H9 (cell line): Measurements from ENCODE around the gene NRXN3. TPM values are rescaled to one million over a fixed set of nuclear protein-coding genes. Genes with fewer than 3 reads are reported as not detected.

ENCODE experiments used
- DNase-seq: peaks from one replicate; pipeline ENCODE4 v3.0.0-alpha.2; 2017
- H2AFZ ChIP-seq: one replicate; pipeline ENCODE4 v1.6.1; 2013; ENCODE audit warnings: mild to moderate bottlenecking, low read length, control low read depth, moderate library complexity
- H2AK5ac ChIP-seq: 2 replicates; pipeline ENCODE4 v1.6.1; 2013; ENCODE audit warnings: low read length, control low read depth, mixed read lengths; ENCODE audit not compliant: insufficient read length
- H2BK120ac ChIP-seq: one replicate; pipeline ENCODE4 v1.6.1; 2013; ENCODE audit warnings: low read depth, mild to moderate bottlenecking, low read length, control low read depth, inconsistent platforms; ENCODE audit not compliant: poor library complexity, severe bottlenecking
- H2BK12ac ChIP-seq: 2 replicates; pipeline ENCODE4 v1.6.1; 2013; ENCODE audit warnings: low read length, control low read depth, mixed read lengths, low read depth; ENCODE audit not compliant: insufficient read length
- H2BK15ac ChIP-seq: 2 replicates; pipeline ENCODE4 v1.6.1; 2013; ENCODE audit warnings: low read depth, low read length, control low read depth
- H2BK20ac ChIP-seq: one replicate; pipeline ENCODE4 v1.6.1; 2013; ENCODE audit warnings: low read depth, mild to moderate bottlenecking, low read length, control low read depth, inconsistent platforms; ENCODE audit not compliant: poor library complexity, severe bottlenecking
- H2BK5ac ChIP-seq: 2 replicates; pipeline ENCODE4 v1.6.1; 2013; ENCODE audit warnings: low read length, control low read depth, mixed read lengths; ENCODE audit not compliant: insufficient read length
- H3K14ac ChIP-seq: 2 replicates; pipeline ENCODE4 v1.6.1; 2013; ENCODE audit warnings: low read length, control low read depth; ENCODE audit not compliant: insufficient read depth
- H3K18ac ChIP-seq: 2 replicates; pipeline ENCODE4 v1.6.1; 2013; ENCODE audit warnings: low read depth, mild to moderate bottlenecking, mixed read lengths, low read length, control low read depth; ENCODE audit not compliant: insufficient read length
- H3K23ac ChIP-seq: 2 replicates; pipeline ENCODE4 v1.6.1; 2013; ENCODE audit warnings: low read length, control low read depth, mixed read lengths, low read depth; ENCODE audit not compliant: insufficient read length
- H3K23me2 ChIP-seq: 2 replicates; pipeline ENCODE4 v1.6.1; 2013; ENCODE audit warnings: low read depth, mild to moderate bottlenecking, mixed read lengths, low read length, control low read depth; ENCODE audit not compliant: insufficient read length, poor library complexity, severe bottlenecking
- H3K27ac ChIP-seq: 2 replicates; pipeline ENCODE4 v1.5.1; 2013; ENCODE audit warnings: low read length, control low read depth, mixed read lengths, low read depth; ENCODE audit not compliant: insufficient read length
- H3K27me3 ChIP-seq: 2 replicates; pipeline ENCODE4 v1.6.1; 2013; ENCODE audit warnings: low read length, control low read depth, inconsistent platforms; ENCODE audit not compliant: insufficient read depth
- H3K4ac ChIP-seq: 2 replicates; pipeline ENCODE4 v1.6.1; 2013; ENCODE audit warnings: low read depth, mild to moderate bottlenecking, control low read depth, inconsistent platforms, low read length, moderate library complexity
- H3K4me1 ChIP-seq: 2 replicates; pipeline ENCODE4 v1.6.1; 2013; ENCODE audit warnings: low read length, control low read depth, inconsistent platforms; ENCODE audit not compliant: insufficient read depth
- H3K4me2 ChIP-seq: 2 replicates; pipeline ENCODE4 v1.6.1; 2013; ENCODE audit warnings: low read length, control low read depth, mixed read lengths; ENCODE audit not compliant: insufficient read length, insufficient read depth
- H3K56ac ChIP-seq: 2 replicates; pipeline ENCODE4 v1.6.1; 2013; ENCODE audit warnings: low read depth, mild to moderate bottlenecking, mixed read lengths, low read length, control low read depth; ENCODE audit not compliant: insufficient read length
- H3K79me1 ChIP-seq: 2 replicates; pipeline ENCODE4 v1.6.1; 2013; ENCODE audit warnings: low read depth, mild to moderate bottlenecking, moderate library complexity, low read length, control low read depth, inconsistent platforms; ENCODE audit not compliant: insufficient read depth, poor library complexity, severe bottlenecking
- H3K79me2 ChIP-seq: 2 replicates; pipeline ENCODE4 v1.6.1; 2013; ENCODE audit warnings: low read length, control low read depth, inconsistent platforms; ENCODE audit not compliant: insufficient read depth
- H3K9ac ChIP-seq: 2 replicates; pipeline ENCODE4 v1.6.1; 2013; ENCODE audit warnings: low read length, control low read depth, mixed read lengths; ENCODE audit not compliant: insufficient read length; ENCODE audit errors: extremely low read depth
- H3K9me3 ChIP-seq: one replicate; pipeline ENCODE4 v1.6.1; 2013; ENCODE audit warnings: low read depth, low read length, inconsistent platforms; ENCODE audit not compliant: control insufficient read depth
- H3T11ph ChIP-seq: one replicate; pipeline ENCODE4 v1.6.1; 2013; ENCODE audit warnings: mild to moderate bottlenecking, low read length, control low read depth, inconsistent platforms
- H4K20me1 ChIP-seq: one replicate; pipeline ENCODE4 v1.6.1; 2013; ENCODE audit not compliant: control insufficient read depth, insufficient read length, insufficient read depth
- H4K5ac ChIP-seq: 2 replicates; pipeline ENCODE4 v1.6.1; 2013; ENCODE audit warnings: low read depth, mild to moderate bottlenecking, mixed read lengths, low read length, control low read depth; ENCODE audit not compliant: insufficient read length
- H4K8ac ChIP-seq: replicated peaks from 2 replicates; pipeline ENCODE4 v1.6.1; 2013; ENCODE audit warnings: low read length, control low read depth, mixed read lengths, low read depth; ENCODE audit not compliant: insufficient read length
- H4K91ac ChIP-seq: 2 replicates; pipeline ENCODE4 v1.6.1; 2013; ENCODE audit warnings: low read depth, mild to moderate bottlenecking, moderate library complexity, mixed read lengths, low read length, control low read depth; ENCODE audit not compliant: insufficient read length
- H3K27ac Mint-ChIP-seq, 3 experiments: 2 replicates in 2 of 3; 3 replicates in 1 of 3; pipeline ENCODE4 v1.8.0; 2020 to 2021; ENCODE audit warnings: mixed read lengths in 3 of 3, mild to moderate bottlenecking in 1 of 3, moderate library complexity in 1 of 3
- H3K27me3 Mint-ChIP-seq: 2 replicates; pipeline ENCODE4 v1.8.0; 2021; ENCODE audit warnings: low read depth, mild to moderate bottlenecking, moderate library complexity, mixed read lengths
- H3K36me3 Mint-ChIP-seq, 3 experiments: 2 replicates in 2 of 3; 3 replicates in 1 of 3; pipeline ENCODE4 v1.8.0; 2020 to 2021; ENCODE audit warnings: low read depth in 3 of 3, mixed read lengths in 3 of 3; ENCODE audit not compliant: insufficient read depth in 1 of 3
- H3K4me1 Mint-ChIP-seq, 2 experiments: 2 replicates each; pipeline ENCODE4 v1.8.0; 2020; ENCODE audit warnings: mixed read lengths in 2 of 2
- H3K4me3 Mint-ChIP-seq, 2 experiments: 2 replicates in 1 of 2; 3 replicates in 1 of 2; pipeline ENCODE4 v1.8.0; 2020 to 2021; ENCODE audit warnings: mild to moderate bottlenecking in 2 of 2, mixed read lengths in 2 of 2, moderate library complexity in 1 of 2
- H3K9me3 Mint-ChIP-seq, 2 experiments: 2 replicates in 1 of 2; 3 replicates in 1 of 2; pipeline ENCODE4 v1.8.0; 2020; ENCODE audit warnings: mild to moderate bottlenecking in 2 of 2, mixed read lengths in 2 of 2, moderate library complexity in 1 of 2
- WGBS: extraction: QIAGEN DNeasy Blood & Tissue Kit; methylation state at CpG from one replicate; pipeline ENCODE4 v1.1.7; 2013; ENCODE audit warnings: missing lambda C conversion rate, low lambda C conversion rate, mixed read lengths; ENCODE audit not compliant: insufficient read length; ENCODE audit errors: extremely low coverage; 5-methylcytosine and 5-hydroxymethylcytosine counted together
- total RNA-seq: library from RNA; stranded (reverse); gene quantifications from 2 replicates; pipeline ENCODE4 v1.2.1, GENCODE V29; 2021
- TF ChIP-seq, protein P1 (sequence below): fragments of 200-600 bp; sonication (generic); conservative IDR thresholded peaks from 3 replicates; pipeline ENCODE4 v1.8.0; 2021; ENCODE audit warnings: antibody characterized with exemption, mild to moderate bottlenecking

Gene NRXN3
- total RNA-seq, 1 experiment from 2014 or later, result 1.8 TPM

DNA sequence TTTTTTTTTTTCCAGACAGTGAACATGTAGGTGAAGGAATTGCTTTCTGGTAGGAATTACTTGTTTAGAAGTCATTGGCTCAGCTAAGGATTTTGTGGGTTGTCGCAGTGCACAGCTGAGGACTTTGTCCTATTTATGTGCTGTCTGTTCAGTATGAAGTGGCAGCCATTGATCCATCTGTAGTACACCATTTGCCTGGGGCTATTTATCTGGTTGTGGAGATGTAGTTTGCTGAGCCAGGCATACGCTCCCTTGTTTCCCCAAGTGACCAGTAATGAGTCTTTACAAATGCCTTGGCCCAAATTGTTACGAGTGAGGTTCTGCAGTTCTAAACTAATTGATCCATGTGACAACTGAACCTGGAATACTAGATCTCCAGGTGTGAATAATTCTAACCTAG lies 140.1 kb downstream of the NRXN3 start:
- no peaks in the 10 kb centered on the region for H3K36me3 Mint-ChIP-seq

More for the DNA sequence above, 140.1 kb downstream of the NRXN3 start:
- no peak overlapping the region for H4K8ac ChIP-seq
- H3K79me1 ChIP-seq, result no peaks in the 10 kb centered on the region
- H3K56ac ChIP-seq, result no peak overlapping the region
- no peak overlapping the region for H2BK120ac ChIP-seq
- no peak overlapping the region for H2AFZ ChIP-seq
- Mint-ChIP-seq H3K9me3 (no peaks in the 10 kb centered on the region), H3K27me3 (no peaks in the 10 kb centered on the region), H3K27ac (peak overlapping the region in 1 of 3 experiments; percentile 55; a peak in 2 of 7 replicates), H3K4me1 (peaks cover 12 to 22% of the 10 kb centered on the region in 2 experiments), H3K4me3 (no peak overlapping the region)
- H3K14ac ChIP-seq, result no peak overlapping the region
- no peaks in the 10 kb centered on the region for H3K9me3 ChIP-seq
- H2BK12ac ChIP-seq, result no peak overlapping the region
- no peak overlapping the region for H2BK15ac ChIP-seq
- no peaks in the 10 kb centered on the region for H3K4me1 ChIP-seq
- no peak overlapping the region for H3K9ac ChIP-seq
- no peaks in the 10 kb centered on the region for H3K23me2 ChIP-seq
- H2AK5ac ChIP-seq, result no peak overlapping the region
- H3K23ac ChIP-seq, result no peak overlapping the region
- no CpG with 5 or more reads among the region's 3 CpGs for WGBS
- H2BK20ac ChIP-seq, result no peak overlapping the region
- DNase-seq, result no peak
- no peak overlapping the region for H3K27ac ChIP-seq
- no peak overlapping the region for H3K4ac ChIP-seq
- no peak overlapping the region for H3T11ph ChIP-seq
- no peak overlapping the region for H3K18ac ChIP-seq
- H3K27me3 ChIP-seq, result no peaks in the 10 kb centered on the region
- TF ChIP-seq, protein P1, sequence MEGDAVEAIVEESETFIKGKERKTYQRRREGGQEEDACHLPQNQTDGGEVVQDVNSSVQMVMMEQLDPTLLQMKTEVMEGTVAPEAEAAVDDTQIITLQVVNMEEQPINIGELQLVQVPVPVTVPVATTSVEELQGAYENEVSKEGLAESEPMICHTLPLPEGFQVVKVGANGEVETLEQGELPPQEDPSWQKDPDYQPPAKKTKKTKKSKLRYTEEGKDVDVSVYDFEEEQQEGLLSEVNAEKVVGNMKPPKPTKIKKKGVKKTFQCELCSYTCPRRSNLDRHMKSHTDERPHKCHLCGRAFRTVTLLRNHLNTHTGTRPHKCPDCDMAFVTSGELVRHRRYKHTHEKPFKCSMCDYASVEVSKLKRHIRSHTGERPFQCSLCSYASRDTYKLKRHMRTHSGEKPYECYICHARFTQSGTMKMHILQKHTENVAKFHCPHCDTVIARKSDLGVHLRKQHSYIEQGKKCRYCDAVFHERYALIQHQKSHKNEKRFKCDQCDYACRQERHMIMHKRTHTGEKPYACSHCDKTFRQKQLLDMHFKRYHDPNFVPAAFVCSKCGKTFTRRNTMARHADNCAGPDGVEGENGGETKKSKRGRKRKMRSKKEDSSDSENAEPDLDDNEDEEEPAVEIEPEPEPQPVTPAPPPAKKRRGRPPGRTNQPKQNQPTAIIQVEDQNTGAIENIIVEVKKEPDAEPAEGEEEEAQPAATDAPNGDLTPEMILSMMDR, result no peak
- H3K79me2 ChIP-seq, result no peaks in the 10 kb centered on the region
- no peak overlapping the region for H4K91ac ChIP-seq
- no peak overlapping the region for H3K4me2 ChIP-seq
- H4K5ac ChIP-seq, result no peak overlapping the region
- no peaks in the 10 kb centered on the region for H4K20me1 ChIP-seq
- H2BK5ac ChIP-seq, result no peak overlapping the region
